ENCODE measurements around the gene GYPA. TPM values are rescaled to one million over a fixed set of nuclear protein-coding genes. Genes with fewer than 3 reads are reported as not detected.
"Not testable (repeated sequence)": the region's sequence is repeated elsewhere in the genome, so short reads cannot be mapped to it uniquely, and the experiment has no call there.

The GYPA gene
- not detected for total RNA-seq

DNA sequence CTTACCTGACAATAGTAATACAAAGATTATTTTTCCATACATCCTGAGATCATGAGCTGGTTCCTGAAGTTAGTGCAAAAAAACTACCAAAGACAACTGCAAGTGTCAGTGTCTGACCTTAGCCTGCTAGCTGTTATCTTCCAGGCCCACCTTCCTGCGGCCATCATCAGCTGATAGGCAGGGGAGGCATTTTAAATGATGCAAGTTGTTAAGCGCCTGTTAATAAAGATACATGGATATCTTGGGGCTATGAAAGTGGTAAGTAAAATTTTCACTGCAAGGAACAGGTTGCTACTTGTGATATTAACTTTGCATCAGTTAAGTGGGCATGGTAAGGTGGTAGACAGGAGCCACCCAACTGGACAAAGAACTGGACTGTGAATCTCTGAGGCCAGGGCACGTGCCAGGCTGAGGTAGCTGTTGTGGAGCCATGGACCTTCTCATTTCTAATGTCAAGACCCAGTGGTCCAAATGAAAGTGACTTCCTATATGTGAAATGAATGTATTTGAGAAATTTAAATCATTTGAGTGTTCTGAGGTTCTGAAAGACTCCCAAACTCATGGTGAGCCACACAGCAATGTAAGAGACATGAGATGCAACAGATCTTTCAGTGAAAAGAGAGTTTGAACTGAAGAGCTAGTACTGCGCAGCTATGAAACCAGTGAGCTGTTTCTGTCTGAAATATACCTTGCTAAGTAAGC, at the start of gene GYPA:
GYPA (minus strand) TSS at position 125 of the 702 bp plus-strand sequence; CDS start at position 42, 83 bp downstream.
- H3K27me3 ChIP-seq; H3K27ac ChIP-seq; H3K4me3 ChIP-seq; H3K4me1 ChIP-seq; H3K9me3 ChIP-seq; DNase-seq (ENCODE audit: low spot score); H3K36me3 ChIP-seq: not testable (repeated sequence)

DNA sequence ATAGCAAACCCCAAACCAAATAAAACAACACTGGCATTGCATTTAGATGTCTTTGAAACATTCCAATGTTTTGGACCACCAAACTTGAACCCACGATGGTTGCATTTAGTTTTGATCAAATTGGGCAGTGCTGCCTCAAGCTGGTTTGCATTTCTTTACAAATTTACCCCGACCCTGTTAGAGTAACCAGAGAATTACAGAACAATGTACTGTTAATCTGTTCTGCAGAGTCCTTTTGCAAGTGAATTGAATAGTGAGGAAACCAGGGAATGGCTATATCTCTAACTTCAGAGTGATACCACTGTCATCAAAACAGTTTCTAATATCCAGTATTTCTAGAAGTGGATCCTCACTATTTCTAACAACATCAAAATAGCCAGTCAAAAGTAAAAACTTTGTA, 49.5 kb upstream of the GYPA start:
- H3K27me3 ChIP-seq: no peaks in the 10 kb centered on the region
- TF ChIP-seq, protein P1, sequence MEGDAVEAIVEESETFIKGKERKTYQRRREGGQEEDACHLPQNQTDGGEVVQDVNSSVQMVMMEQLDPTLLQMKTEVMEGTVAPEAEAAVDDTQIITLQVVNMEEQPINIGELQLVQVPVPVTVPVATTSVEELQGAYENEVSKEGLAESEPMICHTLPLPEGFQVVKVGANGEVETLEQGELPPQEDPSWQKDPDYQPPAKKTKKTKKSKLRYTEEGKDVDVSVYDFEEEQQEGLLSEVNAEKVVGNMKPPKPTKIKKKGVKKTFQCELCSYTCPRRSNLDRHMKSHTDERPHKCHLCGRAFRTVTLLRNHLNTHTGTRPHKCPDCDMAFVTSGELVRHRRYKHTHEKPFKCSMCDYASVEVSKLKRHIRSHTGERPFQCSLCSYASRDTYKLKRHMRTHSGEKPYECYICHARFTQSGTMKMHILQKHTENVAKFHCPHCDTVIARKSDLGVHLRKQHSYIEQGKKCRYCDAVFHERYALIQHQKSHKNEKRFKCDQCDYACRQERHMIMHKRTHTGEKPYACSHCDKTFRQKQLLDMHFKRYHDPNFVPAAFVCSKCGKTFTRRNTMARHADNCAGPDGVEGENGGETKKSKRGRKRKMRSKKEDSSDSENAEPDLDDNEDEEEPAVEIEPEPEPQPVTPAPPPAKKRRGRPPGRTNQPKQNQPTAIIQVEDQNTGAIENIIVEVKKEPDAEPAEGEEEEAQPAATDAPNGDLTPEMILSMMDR (IDR thresholded peaks at IDR 0.05): no peak
- no peaks in the 10 kb centered on the region for H3K36me3 ChIP-seq
- no peak overlapping the region for H3K27ac ChIP-seq
- no peak overlapping the region for H3K4me3 ChIP-seq
- no peaks in the 10 kb centered on the region for H3K9me3 ChIP-seq
- no peak for DNase-seq (ENCODE audit: low spot score)
- H3K4me1 ChIP-seq: no peaks in the 10 kb centered on the region

DNA sequence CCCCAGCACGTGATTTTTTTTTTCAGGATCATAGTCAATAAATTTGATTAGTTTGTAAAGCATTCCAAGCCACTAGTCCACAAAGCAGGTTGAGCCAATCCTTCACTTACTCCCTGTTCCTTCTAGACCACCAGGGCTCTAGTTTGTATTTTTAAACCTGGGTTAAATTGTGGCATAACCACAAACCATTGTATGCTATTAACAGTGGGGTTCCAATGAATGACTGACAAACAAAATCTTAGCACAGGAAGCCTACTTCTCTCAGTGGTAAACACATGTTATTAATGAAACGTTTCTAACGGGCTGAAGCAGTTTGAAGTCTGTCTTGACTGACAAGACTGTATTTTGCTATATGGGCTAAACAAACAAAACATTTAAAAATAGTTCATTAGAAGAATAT, 48.6 kb upstream of the GYPA start:
- TF ChIP-seq, protein P1 (IDR thresholded peaks at IDR 0.05): no peak

DNA sequence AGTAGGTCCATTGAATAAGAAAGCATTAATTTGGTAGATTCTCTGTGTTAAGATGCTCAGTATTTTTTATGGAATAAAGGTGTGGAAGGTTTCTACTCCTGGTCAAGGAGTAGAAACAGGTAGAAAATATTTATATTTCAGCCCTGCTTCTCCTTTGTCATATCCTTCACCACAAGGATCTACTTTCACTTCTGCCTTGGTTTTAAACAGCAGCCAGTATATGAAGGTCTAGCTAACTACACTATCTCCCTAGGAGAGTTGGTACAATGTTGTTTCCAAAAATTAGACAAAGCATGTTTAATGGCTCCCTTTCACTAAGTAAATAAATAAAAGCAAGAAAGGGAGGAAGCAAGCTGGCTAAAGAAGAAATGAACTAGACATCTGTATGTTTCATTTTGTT, 44.6 kb upstream of the GYPA start:
- H3K4me3 ChIP-seq: no peak overlapping the region
- no peak overlapping the region for H3K27ac ChIP-seq
- DNase-seq (ENCODE audit: low spot score): no peak
- H3K4me1 ChIP-seq: no peaks in the 10 kb centered on the region
- no peaks in the 10 kb centered on the region for H3K36me3 ChIP-seq
- no peaks in the 10 kb centered on the region for H3K27me3 ChIP-seq
- no peaks in the 10 kb centered on the region for H3K9me3 ChIP-seq
- TF ChIP-seq, protein P1 (IDR thresholded peaks at IDR 0.05): no peak

More for the DNA sequence above, 48.6 kb upstream of the GYPA start:
- H3K27me3 ChIP-seq: no peaks in the 10 kb centered on the region
- H3K27ac ChIP-seq: no peak overlapping the region
- H3K4me3 ChIP-seq: no peak overlapping the region
- no peak for DNase-seq (ENCODE audit: low spot score)
- no peaks in the 10 kb centered on the region for H3K9me3 ChIP-seq
- no peaks in the 10 kb centered on the region for H3K4me1 ChIP-seq
- no peaks in the 10 kb centered on the region for H3K36me3 ChIP-seq

DNA sequence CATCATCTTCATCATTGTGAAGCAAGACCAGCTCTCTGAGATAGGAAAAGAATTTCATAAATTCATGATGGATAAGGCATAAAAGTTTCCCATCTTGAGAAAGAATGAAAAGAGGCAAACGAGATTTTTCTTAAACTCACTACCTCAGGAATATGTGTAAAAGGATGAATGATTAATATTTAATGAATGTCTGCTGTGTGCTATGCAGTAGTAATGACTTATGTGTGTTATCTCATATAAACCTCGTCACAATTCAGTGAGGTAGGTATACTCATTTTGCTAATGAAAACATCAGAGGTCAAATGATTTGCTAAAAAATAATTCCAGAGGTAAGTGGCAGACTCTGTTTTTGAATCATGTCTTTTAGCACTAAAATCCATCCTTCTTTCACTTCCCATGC, 42.6 kb upstream of the GYPA start:
- no peaks in the 10 kb centered on the region for H3K36me3 ChIP-seq
- no peak overlapping the region for H3K27ac ChIP-seq
- no peaks in the 10 kb centered on the region for H3K4me1 ChIP-seq
- no peaks in the 10 kb centered on the region for H3K27me3 ChIP-seq
- no peak for DNase-seq (ENCODE audit: low spot score)
- H3K9me3 ChIP-seq: no peaks in the 10 kb centered on the region
- TF ChIP-seq, protein P1 (IDR thresholded peaks at IDR 0.05): no peak
- no peak overlapping the region for H3K4me3 ChIP-seq

DNA sequence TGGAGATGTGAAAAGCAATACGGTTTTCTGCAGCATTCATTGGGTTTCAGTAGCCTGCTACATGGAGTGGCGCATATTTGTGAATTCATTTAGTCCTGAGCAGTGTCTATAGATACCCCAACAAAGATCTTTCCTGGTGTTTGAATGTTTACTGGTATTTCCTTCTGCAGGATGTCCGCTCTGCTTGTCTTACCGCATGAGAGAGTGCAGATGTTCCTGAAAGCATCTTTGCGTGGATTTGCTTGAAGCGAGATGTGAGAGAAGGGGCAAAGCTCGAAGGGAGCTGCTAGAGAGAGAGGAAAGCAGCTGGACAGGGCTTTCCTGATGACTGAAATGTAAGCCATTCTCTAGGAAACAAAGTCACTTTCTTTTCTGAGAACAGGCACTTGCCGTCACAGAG, 40.9 kb upstream of the GYPA start:
- Histone ChIP-seq H3K9me3 (no peaks in the 10 kb centered on the region), H3K4me1 (no peaks in the 10 kb centered on the region), H3K27ac (no peak overlapping the region), H3K27me3 (no peaks in the 10 kb centered on the region), H3K4me3 (no peak overlapping the region), H3K36me3 (no peaks in the 10 kb centered on the region)
- DNase-seq (ENCODE audit: low spot score): no peak
- TF ChIP-seq, protein P1 (IDR thresholded peaks at IDR 0.05): no peak
